Smooth muscle cell (in vitro differentiated cells): ENCODE measurements around the gene IMMP2L. TPM values are rescaled to one million over a fixed set of nuclear protein-coding genes. Genes with fewer than 3 reads are reported as not detected.

Experiments used
- DNase-seq: peaks from one replicate; lab custom pipeline; 2025; ENCODE audit not compliant: unreplicated experiment; lab: John Stamatoyannopoulos, UW
- H2AFZ ChIP-seq: fragments of 200-600 bp; sonication (generic); 2 replicates; pipeline ENCODE4 v1.6.0; 2016; ENCODE audit warnings: antibody characterized with exemption, low read depth, mild to moderate bottlenecking
- H3F3A ChIP-seq: fragments of 200-600 bp; sonication (generic); 2 replicates; pipeline ENCODE4 v1.6.0; 2017; ENCODE audit warnings: antibody characterized with exemption, low read depth
- H3K27ac ChIP-seq: fragments of 200-600 bp; sonication (generic); 2 replicates; pipeline ENCODE4 v1.5.1; 2016; ENCODE audit warnings: low read depth, mild to moderate bottlenecking
- H3K27me3 ChIP-seq: fragments of 200-600 bp; sonication (generic); 2 replicates; pipeline ENCODE4 v1.6.1; 2016; ENCODE audit warnings: low read depth, mild to moderate bottlenecking
- H3K36me3 ChIP-seq: fragments of 200-600 bp; sonication (generic); 2 replicates; pipeline ENCODE4 v1.5.1; 2016; ENCODE audit warnings: low read depth
- H3K4me1 ChIP-seq: fragments of 200-600 bp; sonication (generic); 2 replicates; pipeline ENCODE4 v1.5.1; 2016; ENCODE audit warnings: low read depth
- H3K4me2 ChIP-seq: fragments of 200-600 bp; sonication (generic); 2 replicates; pipeline ENCODE4 v1.6.0; 2016; ENCODE audit warnings: mild to moderate bottlenecking
- H3K4me3 ChIP-seq: fragments of 200-600 bp; sonication (generic); 2 replicates; pipeline ENCODE4 v1.5.1; 2016; ENCODE audit warnings: mild to moderate bottlenecking
- H3K79me2 ChIP-seq: fragments of 200-600 bp; sonication (generic); 2 replicates; pipeline ENCODE4 v1.6.0; 2016; ENCODE audit warnings: low read depth, mild to moderate bottlenecking
- H3K9ac ChIP-seq: fragments of 200-600 bp; sonication (generic); 2 replicates; pipeline ENCODE4 v1.6.0; 2016; ENCODE audit warnings: low read depth
- H3K9me3 ChIP-seq: fragments of 200-600 bp; sonication (generic); replicated peaks from 2 replicates; pipeline ENCODE4 v1.5.1; 2016; ENCODE audit warnings: low read depth
- H4K20me1 ChIP-seq: fragments of 200-600 bp; sonication (generic); 2 replicates; pipeline ENCODE4 v1.6.0; 2016; ENCODE audit warnings: low read depth
- WGBS: methylation state at CpG from one replicate; pipeline ENCODE4 v1.1.7; 2016; ENCODE audit warnings: low lambda C conversion rate; 5-methylcytosine and 5-hydroxymethylcytosine counted together
- polyA plus RNA-seq: library from polyadenylated mRNA; unstranded; fragments of >200 nt; fragmentation: Nextera tagmentation; extraction: Ambion mirVana; gene quantifications from 2 replicates; pipeline ENCODE4 v1.2.1, GENCODE V29; 2016
- total RNA-seq: library from RNA; depleted of rRNA; stranded (reverse); fragments of >200 nt; gene quantifications from 2 replicates; pipeline ENCODE4 v1.2.3, GENCODE V29; 2014
- TF ChIP-seq, protein P1 (sequence below): fragments of 200-600 bp; sonication (generic); IDR thresholded peaks from 2 replicates; pipeline ENCODE4 v1.5.1; 2017; ENCODE audit warnings: borderline replicate concordance, mild to moderate bottlenecking, antibody characterized with exemption; ENCODE audit not compliant: insufficient read depth, poor library complexity, severe bottlenecking

The IMMP2L gene
- total and polyA plus RNA-seq, 2 experiments from 2014 or later, result 10.9 to 11.1 TPM

DNA sequence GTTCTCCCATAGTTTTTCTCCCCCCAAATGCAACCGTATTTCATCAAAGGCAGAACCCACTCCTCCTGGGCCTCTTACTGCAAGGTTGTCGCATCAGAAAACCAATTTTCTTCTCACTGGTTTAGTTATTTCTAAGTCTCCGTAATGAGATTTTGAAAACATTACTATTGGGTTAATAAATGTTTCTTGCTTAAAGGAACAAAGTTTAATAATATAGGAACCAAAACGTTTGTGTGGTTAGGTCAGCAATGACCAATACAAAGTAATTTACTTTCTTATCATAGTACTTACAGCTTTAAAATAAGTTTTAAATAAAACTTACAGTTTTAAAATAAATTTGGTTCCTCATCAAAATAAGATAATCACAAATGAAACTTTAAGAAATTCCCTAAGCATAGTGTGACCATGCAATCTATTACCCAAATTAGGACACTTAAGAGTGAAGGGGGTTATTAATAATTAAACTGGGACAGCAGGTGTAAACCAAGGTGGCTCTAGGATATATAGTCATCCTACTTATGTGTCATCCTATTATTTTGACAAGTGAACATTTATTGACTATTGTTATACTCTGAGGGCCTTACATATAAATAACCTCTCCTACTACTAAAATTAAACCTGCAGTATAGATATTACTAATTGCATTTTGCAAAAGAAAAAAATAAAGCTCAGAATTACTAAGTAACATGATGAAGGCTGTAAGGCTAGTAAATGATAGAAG lies 886.7 kb downstream of the IMMP2L start:
- Histone ChIP-seq H3K27ac (no peak overlapping the region), H3K27me3 (no peaks in the 10 kb centered on the region), H2AFZ (no peak overlapping the region), H3K9ac (no peak overlapping the region), H3K9me3 (no peaks in the 10 kb centered on the region), H3K4me1 (no peaks in the 10 kb centered on the region), H4K20me1 (no peaks in the 10 kb centered on the region), H3F3A (no peaks in the 10 kb centered on the region), H3K79me2 (no peaks in the 10 kb centered on the region), H3K4me2 (no peak overlapping the region), H3K4me3 (no peak overlapping the region), H3K36me3 (no peaks in the 10 kb centered on the region)
- TF ChIP-seq, protein P1, sequence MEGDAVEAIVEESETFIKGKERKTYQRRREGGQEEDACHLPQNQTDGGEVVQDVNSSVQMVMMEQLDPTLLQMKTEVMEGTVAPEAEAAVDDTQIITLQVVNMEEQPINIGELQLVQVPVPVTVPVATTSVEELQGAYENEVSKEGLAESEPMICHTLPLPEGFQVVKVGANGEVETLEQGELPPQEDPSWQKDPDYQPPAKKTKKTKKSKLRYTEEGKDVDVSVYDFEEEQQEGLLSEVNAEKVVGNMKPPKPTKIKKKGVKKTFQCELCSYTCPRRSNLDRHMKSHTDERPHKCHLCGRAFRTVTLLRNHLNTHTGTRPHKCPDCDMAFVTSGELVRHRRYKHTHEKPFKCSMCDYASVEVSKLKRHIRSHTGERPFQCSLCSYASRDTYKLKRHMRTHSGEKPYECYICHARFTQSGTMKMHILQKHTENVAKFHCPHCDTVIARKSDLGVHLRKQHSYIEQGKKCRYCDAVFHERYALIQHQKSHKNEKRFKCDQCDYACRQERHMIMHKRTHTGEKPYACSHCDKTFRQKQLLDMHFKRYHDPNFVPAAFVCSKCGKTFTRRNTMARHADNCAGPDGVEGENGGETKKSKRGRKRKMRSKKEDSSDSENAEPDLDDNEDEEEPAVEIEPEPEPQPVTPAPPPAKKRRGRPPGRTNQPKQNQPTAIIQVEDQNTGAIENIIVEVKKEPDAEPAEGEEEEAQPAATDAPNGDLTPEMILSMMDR, result no peak
- DNase-seq, result no peak
- 90% methylated on average over 4 of the region's 4 CpGs for WGBS

DNA sequence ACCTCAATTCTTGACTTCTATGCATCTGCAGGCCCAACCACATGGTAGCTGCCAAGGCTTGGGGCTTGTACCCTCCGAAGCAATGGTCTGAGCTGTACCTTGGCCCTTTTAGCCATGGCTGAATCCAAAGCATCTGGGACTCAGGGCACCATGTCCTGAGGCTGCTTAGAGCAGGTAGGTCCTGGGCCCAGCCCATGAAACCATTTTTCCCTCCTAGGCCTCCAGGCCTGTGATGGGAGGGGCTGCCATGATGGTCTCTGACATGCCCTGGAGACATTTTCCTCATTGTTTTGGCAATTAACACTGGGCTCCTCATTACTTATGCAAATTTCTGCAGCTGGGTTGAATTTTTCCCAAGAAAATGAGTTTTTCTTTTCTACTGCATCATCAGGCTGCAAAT lies 889.1 kb downstream of the IMMP2L start:
- Histone ChIP-seq H3K27ac (no peak overlapping the region), H3F3A (no peaks in the 10 kb centered on the region), H3K79me2 (no peaks in the 10 kb centered on the region), H3K4me3 (no peak overlapping the region), H3K9ac (no peak overlapping the region), H4K20me1 (no peaks in the 10 kb centered on the region), H2AFZ (no peak overlapping the region), H3K9me3 (no peaks in the 10 kb centered on the region), H3K27me3 (no peaks in the 10 kb centered on the region), H3K4me1 (no peaks in the 10 kb centered on the region), H3K4me2 (no peak overlapping the region), H3K36me3 (no peaks in the 10 kb centered on the region)
- TF ChIP-seq, protein P1, result no peak
- WGBS, result 76% methylated on average over 1 of the region's 1 CpG
- DNase-seq, result no peak

DNA sequence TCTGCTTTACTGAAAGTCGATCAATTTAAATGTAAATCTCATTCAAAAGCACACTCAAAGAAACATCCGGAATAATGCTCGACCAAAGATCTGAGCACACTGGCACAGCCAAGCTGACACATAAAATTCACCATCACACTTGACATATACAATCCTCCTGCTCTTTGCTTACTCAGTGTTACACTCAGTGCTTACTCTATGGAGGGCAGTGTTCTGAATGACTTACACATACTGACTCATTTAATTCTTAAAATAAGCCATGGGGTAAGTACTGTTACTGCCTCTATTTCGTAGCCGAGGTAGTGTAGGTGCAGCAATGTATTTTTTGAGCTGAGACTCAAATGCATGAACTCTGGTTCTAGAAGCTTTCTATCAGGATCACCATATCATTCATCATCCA lies 892.9 kb downstream of the IMMP2L start:
- H3K9ac ChIP-seq, result no peak overlapping the region
- 87% methylated on average over 5 of the region's 5 CpGs for WGBS

More for the DNA sequence above, 892.9 kb downstream of the IMMP2L start:
- Histone ChIP-seq H3K4me2 (no peak overlapping the region), H3K36me3 (no peaks in the 10 kb centered on the region), H2AFZ (no peak overlapping the region), H3F3A (no peaks in the 10 kb centered on the region), H3K4me1 (no peaks in the 10 kb centered on the region), H3K9me3 (no peaks in the 10 kb centered on the region), H3K4me3 (no peak overlapping the region), H3K27ac (no peak overlapping the region), H3K27me3 (no peaks in the 10 kb centered on the region), H3K79me2 (no peaks in the 10 kb centered on the region), H4K20me1 (no peaks in the 10 kb centered on the region)
- TF ChIP-seq, protein P1, result no peak
- no peak for DNase-seq
